Endothelial cell (in vitro differentiated cells): ENCODE data around the gene ARHGAP6. TPM values are rescaled to one million over a fixed set of nuclear protein-coding genes. Genes with fewer than 3 reads are reported as not detected.

Experiments
- DNase-seq: peaks from one replicate; pipeline ENCODE4 v3.0.0; 2021; ENCODE audit warnings: low spot score
- H3K27ac Mint-ChIP-seq: one replicate; pipeline ENCODE4 v1.8.0; 2021; ENCODE audit warnings: mixed read lengths, inconsistent platforms; ENCODE audit not compliant: unreplicated experiment
- H3K27me3 Mint-ChIP-seq: one replicate; pipeline ENCODE4 v1.8.0; 2021; ENCODE audit warnings: mild to moderate bottlenecking, moderate library complexity, mixed read lengths, inconsistent platforms; ENCODE audit not compliant: unreplicated experiment
- H3K36me3 Mint-ChIP-seq: one replicate; pipeline ENCODE4 v1.8.0; 2021; ENCODE audit warnings: mild to moderate bottlenecking, low read depth, mixed read lengths, inconsistent platforms; ENCODE audit not compliant: unreplicated experiment
- H3K4me1 Mint-ChIP-seq: one replicate; pipeline ENCODE4 v1.8.0; 2021; ENCODE audit warnings: mild to moderate bottlenecking, mixed read lengths, inconsistent platforms; ENCODE audit not compliant: unreplicated experiment
- H3K4me3 Mint-ChIP-seq: one replicate; pipeline ENCODE4 v1.8.0; 2021; ENCODE audit warnings: mild to moderate bottlenecking, mixed read lengths, inconsistent platforms; ENCODE audit not compliant: unreplicated experiment
- H3K9me3 Mint-ChIP-seq: one replicate; pipeline ENCODE4 v1.8.0; 2021; ENCODE audit warnings: mixed read lengths, inconsistent platforms; ENCODE audit not compliant: unreplicated experiment
- CTCF ChIP-seq: fragments of 200-600 bp; sonication (generic); IDR thresholded peaks from one replicate; pipeline ENCODE4 v1.5.0; 2021; ENCODE audit warnings: antibody characterized with exemption; ENCODE audit not compliant: unreplicated experiment
- total RNA-seq: library from RNA; stranded (reverse); fragmentation: NEBNext Ultra II Directional; extraction: Animal tissue kit (Norgen Biotek cat#: 25700); gene quantifications from one replicate; pipeline ENCODE4 v1.2.1, GENCODE V29; 2021; ENCODE audit not compliant: unreplicated experiment

The ARHGAP6 gene
- total RNA-seq, 1 donor from 2014 or later, result 4.1 TPM

GRCh38 chrX:11212741-11213140 is 453.0 kb downstream of the ARHGAP6 start:
- H3K36me3 Mint-ChIP-seq, result no peaks in the 10 kb centered on the region
- no peak overlapping the region for H3K27ac Mint-ChIP-seq
- no peak overlapping the region for H3K4me3 Mint-ChIP-seq
- no peaks in the 10 kb centered on the region for H3K9me3 Mint-ChIP-seq
- H3K27me3 Mint-ChIP-seq, result no peaks in the 10 kb centered on the region
- H3K4me1 Mint-ChIP-seq, result no peaks in the 10 kb centered on the region
- no peak for TF ChIP-seq CTCF
- DNase-seq, result no peak

GRCh38 chrX:11210415-11210801 is 455.3 kb downstream of the ARHGAP6 start:
- Mint-ChIP-seq H3K9me3 (no peaks in the 10 kb centered on the region), H3K27me3 (no peaks in the 10 kb centered on the region), H3K27ac (no peak overlapping the region), H3K36me3 (no peaks in the 10 kb centered on the region), H3K4me3 (no peak overlapping the region), H3K4me1 (no peaks in the 10 kb centered on the region)
- TF ChIP-seq CTCF, result no peak
- no peak for DNase-seq

DNA sequence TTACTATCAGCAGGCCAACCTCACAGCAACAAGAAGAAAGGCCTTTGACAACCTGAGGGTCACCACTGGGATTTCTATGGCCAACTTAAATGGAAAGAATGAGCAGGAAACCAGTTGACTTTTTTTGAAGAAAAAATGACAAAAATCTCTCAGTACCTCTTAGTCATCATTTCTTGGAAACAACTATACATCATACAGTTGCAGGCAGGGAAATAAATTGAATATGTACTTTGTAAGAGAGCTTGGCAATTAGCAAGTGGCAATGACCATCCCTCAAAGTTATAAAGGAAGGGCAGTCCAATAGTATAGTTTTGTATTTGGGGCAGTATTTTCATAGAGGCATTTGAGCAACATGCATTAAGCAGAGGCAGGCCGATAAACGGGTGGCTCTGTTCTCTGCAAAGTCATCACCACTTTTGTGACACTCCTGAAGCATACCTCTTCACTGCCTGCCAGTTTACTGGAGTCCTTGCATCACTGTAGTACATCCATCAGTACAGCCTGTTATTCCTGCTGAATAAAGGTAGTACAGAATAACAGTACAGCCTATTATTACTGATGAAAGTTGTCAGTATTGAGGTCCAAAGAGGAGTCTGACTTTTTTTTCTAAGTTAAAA is 455.8 kb downstream of the ARHGAP6 start:
- Mint-ChIP-seq H3K9me3 (no peaks in the 10 kb centered on the region), H3K36me3 (no peaks in the 10 kb centered on the region), H3K27me3 (no peaks in the 10 kb centered on the region), H3K27ac (no peak overlapping the region), H3K4me1 (no peaks in the 10 kb centered on the region), H3K4me3 (no peak overlapping the region)
- DNase-seq, result no peak
- TF ChIP-seq CTCF, result no peak

- TF ChIP-seq CTCF, result no peak
- no peaks in the 10 kb centered on the region for H3K9me3 Mint-ChIP-seq
- DNase-seq, result no peak
- H3K4me3 Mint-ChIP-seq, result no peak overlapping the region
- H3K36me3 Mint-ChIP-seq, result no peaks in the 10 kb centered on the region
- no peak overlapping the region for H3K27ac Mint-ChIP-seq
- H3K4me1 Mint-ChIP-seq, result no peaks in the 10 kb centered on the region
- H3K27me3 Mint-ChIP-seq, result no peaks in the 10 kb centered on the region
Observed at GRCh38 chrX:11206716-11207115, 459.0 kb downstream of the ARHGAP6 start.

DNA sequence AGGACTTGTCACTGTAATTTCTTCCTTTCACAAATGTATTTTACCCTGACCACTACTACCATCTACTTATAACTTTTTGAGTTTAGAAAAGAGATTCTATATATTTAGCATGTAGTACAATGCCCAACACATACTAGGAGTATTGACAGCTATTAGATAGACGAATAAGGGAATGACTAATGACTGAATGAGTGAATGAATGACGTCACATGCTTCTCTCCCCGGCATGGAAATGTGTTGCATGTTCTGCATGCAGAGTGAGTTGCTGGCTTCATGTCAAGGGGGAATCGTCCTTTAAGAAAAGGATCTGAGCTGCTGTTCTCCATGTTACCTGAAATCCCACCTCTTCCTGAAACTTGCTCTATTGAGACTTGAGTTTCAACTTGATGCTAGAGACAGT is 459.9 kb downstream of the ARHGAP6 start:
- TF ChIP-seq CTCF, result no peak
- Mint-ChIP-seq H3K9me3 (no peaks in the 10 kb centered on the region), H3K4me1 (no peaks in the 10 kb centered on the region), H3K4me3 (no peak overlapping the region), H3K36me3 (no peaks in the 10 kb centered on the region), H3K27ac (no peak overlapping the region), H3K27me3 (no peaks in the 10 kb centered on the region)
- no peak for DNase-seq
